Measurements from ENCODE around the gene MAGEA3. TPM values are rescaled to one million over a fixed set of nuclear protein-coding genes. Genes with fewer than 3 reads are reported as not detected.

The MAGEA3 gene
- total and polyA plus RNA-seq, 2 of the 8 experiments (the other 6 are each of a cell fraction or from before 2014, with no cell fraction given) = 0.06 TPM; not detected in 1

DNA sequence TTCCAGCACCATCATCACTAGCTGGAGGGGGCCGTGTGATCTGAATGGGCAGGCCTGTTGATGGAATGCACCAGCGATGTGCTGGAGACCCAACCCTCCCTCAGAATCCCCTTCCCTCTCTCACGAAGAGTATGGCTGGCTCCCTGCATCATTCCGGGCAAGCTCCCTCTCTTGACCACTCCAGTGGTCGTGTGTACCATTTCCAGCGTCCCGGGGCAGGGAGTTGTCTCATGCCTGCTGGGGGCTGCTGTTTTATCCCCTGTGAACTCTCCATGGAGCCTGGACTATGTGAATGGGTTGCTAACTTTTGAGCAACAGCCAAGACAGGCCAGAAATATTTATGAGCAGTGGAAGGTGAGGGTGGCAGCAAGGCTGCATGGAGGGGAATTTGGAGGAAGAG, 26.8 kb downstream of the MAGEA3 start:
- H3K23ac ChIP-seq (ENCODE audit: insufficient read length) = no peak overlapping the region
- H3K79me2 ChIP-seq (ENCODE audit: control insufficient read depth in 1 of 2, insufficient read depth in 2 of 2, low read length in 2 of 2) = no peaks in the 10 kb centered on the region
- H3K79me1 ChIP-seq (ENCODE audit: low read depth, low read length) = no peaks in the 10 kb centered on the region
- H3K4me3 ChIP-seq (ENCODE audit: extremely low read depth in 1 of 4, insufficient read depth in 2 of 4, low read depth in 3 of 4, low read length in 4 of 4) = no peak overlapping the region
- H2AK5ac ChIP-seq (ENCODE audit: low read depth, low read length) = no peak overlapping the region
- no peak overlapping the region for H2BK20ac ChIP-seq (ENCODE audit: low read length)
- no CpG with 5 or more reads among the region's 7 CpGs for WGBS, 2 experiments (ENCODE audit: extremely low coverage in 1 of 2, insufficient coverage in 1 of 2, insufficient read length in 1 of 2, insufficient replicate concordance in 2 of 2, low coverage in 1 of 2, low lambda C conversion rate in 2 of 2, missing lambda C conversion rate in 1 of 2)
- no peak overlapping the region for H3K4ac ChIP-seq (replicated peaks; ENCODE audit: insufficient read length, low read depth, low read length)
- no peak overlapping the region for H2BK15ac ChIP-seq (ENCODE audit: low read length)
- no peak overlapping the region for H3K4me2 ChIP-seq (ENCODE audit: insufficient read depth in 1 of 2, low read depth in 2 of 2, low read length in 2 of 2)
- TF ChIP-seq CHD2 (IDR thresholded peaks at IDR 0.05; ENCODE audit: low read length) = no peak
- no peak overlapping the region for H2BK120ac ChIP-seq (replicated peaks; ENCODE audit: low read depth, low read length)
- H2BK5ac ChIP-seq (ENCODE audit: low read depth, low read length) = no peak overlapping the region
- H3K9me3 ChIP-seq (ENCODE audit: insufficient read depth in 2 of 2, low read depth in 1 of 2, low read length in 1 of 2) = no peaks in the 10 kb centered on the region
- H4K91ac ChIP-seq (replicated peaks; ENCODE audit: insufficient read length, low read length) = no peak overlapping the region
- H3K27ac ChIP-seq (ENCODE audit: low read depth, low read length) = no peak overlapping the region
- H3K4me1 ChIP-seq (replicated peaks in 1 of 4; ENCODE audit: control insufficient read depth in 3 of 4, insufficient read depth in 4 of 4, low read length in 3 of 4) = no peaks in the 10 kb centered on the region
- no peak overlapping the region for H3K9ac ChIP-seq (replicated peaks in 1 of 4; ENCODE audit: extremely low read depth in 1 of 4, low read depth in 3 of 4, low read length in 3 of 4)
- no peak overlapping the region for H4K8ac ChIP-seq (ENCODE audit: extremely low read depth, insufficient read depth, low read length)
- no peak overlapping the region for H4K5ac ChIP-seq (ENCODE audit: insufficient read length, low read depth, low read length)
- POLR2A ChIA-PET (ENCODE audit: partially characterized antibody) = no interaction called here
- CTCF ChIA-PET (ENCODE audit: partially characterized antibody) = no interaction called here
- no peak overlapping the region for H3K18ac ChIP-seq (ENCODE audit: extremely low read depth, low read length)
- no peak overlapping the region for H2AFZ ChIP-seq (ENCODE audit: low read length)
- no peaks in the 10 kb centered on the region for H3K27me3 ChIP-seq (replicated peaks in 1 of 4; ENCODE audit: control insufficient read depth in 3 of 4, extremely low read depth in 1 of 4, insufficient read depth in 3 of 4, low read length in 3 of 4)
- FAIRE-seq (no peak), DNase-seq (ENCODE audit: low read depth in 1 of 2, low spot score in 2 of 2) (no peak)
- no peaks in the 10 kb centered on the region for H3K23me2 ChIP-seq (ENCODE audit: low read depth, low read length)
- no peaks in the 10 kb centered on the region for H4K20me1 ChIP-seq (replicated peaks in 1 of 2; ENCODE audit: control insufficient read depth in 1 of 2, insufficient read depth in 2 of 2, low read length in 2 of 2)
- H3K14ac ChIP-seq (ENCODE audit: insufficient read length) = no peak overlapping the region
- H2BK12ac ChIP-seq (ENCODE audit: low read depth, low read length) = no peak overlapping the region
- no peak overlapping the region for H3K56ac ChIP-seq (replicated peaks; ENCODE audit: insufficient read length, low read depth, low read length)
- no peaks in the 10 kb centered on the region for H3K36me3 ChIP-seq (ENCODE audit: control insufficient read depth in 2 of 4, insufficient read depth in 4 of 4, low read length in 3 of 4)

Measured in H1 (cell line).